ENCODE results near the gene MRAP2. TPM values are rescaled to one million over a fixed set of nuclear protein-coding genes. Genes with fewer than 3 reads are reported as not detected.

Gene MRAP2, protein sequence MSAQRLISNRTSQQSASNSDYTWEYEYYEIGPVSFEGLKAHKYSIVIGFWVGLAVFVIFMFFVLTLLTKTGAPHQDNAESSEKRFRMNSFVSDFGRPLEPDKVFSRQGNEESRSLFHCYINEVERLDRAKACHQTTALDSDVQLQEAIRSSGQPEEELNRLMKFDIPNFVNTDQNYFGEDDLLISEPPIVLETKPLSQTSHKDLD
- polyA plus RNA-seq (ENCODE audit: insufficient read length) = 3.2 TPM
- long read RNA-seq, donor 1, partial matches to known transcripts = 0 of 3 reads
- long read RNA-seq, donor 1, other reads (novel, unspliced or antisense) = 0 of 3 reads
- long read RNA-seq, donor 2, partial matches to known transcripts = 0 of 1 reads
- long read RNA-seq, donor 2, other reads (novel, unspliced or antisense) = 0 of 1 reads
- long read RNA-seq, donor 3 = 0 reads
- long read RNA-seq, donor 4 = 0 reads
- long read RNA-seq, donor 5 = 0 reads
- long read RNA-seq, donor 6 = 0 reads
- long read RNA-seq, donor 7, partial matches to known transcripts = 11 of 14 reads
- long read RNA-seq, donor 7, other reads (novel, unspliced or antisense) = 0 of 14 reads
- long read RNA-seq, donor 8 = 0 reads

DNA sequence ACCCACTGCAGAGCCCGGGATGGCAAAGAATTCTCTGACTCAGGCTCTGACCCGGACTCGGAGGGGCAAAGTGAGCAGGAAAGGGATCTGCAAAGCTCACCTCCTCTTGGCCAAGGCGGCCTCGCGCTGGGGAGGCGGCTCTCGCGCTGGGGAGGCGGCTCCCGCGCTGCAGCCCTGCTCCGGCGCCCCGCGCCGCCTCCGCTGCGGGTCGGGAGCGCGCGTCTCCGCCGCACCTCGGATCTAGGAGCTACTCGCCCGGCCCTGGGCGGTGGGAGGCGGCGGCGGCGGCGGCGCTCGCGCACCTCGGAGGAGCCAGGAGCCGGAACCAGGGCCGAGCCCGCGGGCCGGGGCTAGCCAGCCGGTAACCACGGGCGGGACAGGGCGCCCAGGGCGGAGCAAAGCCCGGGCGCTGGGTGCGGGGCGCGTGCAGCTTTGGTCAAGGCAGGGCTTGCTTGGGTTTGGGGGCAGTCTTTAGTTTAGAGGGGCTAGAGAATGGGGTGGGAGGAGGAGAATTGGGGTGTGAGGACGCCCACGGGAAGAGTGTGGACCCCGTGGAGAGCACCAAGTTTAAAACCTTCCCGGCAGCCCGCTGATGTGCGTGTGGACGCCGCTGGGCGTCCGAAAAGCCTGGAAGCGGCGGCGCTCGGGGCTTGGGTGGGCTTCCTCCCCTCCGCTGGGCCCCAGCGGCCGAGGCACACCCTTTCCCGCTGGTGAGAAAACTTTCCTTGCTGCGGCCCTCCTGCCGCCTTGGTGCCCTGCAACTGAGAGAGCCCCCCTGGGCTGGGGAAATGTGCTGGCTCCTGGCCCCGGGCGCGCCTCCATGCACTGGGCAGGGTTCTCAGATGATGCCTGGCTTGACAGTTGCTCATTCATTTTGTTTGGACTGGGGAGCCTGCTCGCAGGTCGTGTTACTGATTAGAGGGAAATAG is at the start of gene MRAP2:
TSS of gene MRAP2 (plus strand) at position 250 of the 929 bp plus-strand sequence. CDS start 21,547 bp downstream, outside the sequence.
- no peak for DNase-seq

DNA sequence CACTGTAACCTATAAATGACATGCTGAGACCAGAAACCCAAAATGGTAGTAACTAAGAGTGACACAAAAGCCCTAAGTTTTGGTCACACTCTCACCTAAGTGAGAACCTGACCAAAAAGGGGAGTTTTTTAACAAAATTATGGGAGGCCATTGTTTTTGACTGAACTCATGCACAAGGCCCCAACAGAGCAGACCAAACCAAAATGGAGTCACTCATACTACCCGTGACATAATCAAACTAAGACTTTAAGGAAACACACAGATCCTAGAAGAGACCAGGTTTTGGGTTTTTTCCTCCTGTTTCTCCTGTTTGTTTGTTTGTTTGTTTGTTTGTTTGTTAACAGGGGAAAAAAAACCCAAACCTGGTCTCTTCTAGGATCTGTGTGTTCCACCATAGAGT is 49.2 kb upstream of the MRAP2 start:
- no peak for DNase-seq

DNA sequence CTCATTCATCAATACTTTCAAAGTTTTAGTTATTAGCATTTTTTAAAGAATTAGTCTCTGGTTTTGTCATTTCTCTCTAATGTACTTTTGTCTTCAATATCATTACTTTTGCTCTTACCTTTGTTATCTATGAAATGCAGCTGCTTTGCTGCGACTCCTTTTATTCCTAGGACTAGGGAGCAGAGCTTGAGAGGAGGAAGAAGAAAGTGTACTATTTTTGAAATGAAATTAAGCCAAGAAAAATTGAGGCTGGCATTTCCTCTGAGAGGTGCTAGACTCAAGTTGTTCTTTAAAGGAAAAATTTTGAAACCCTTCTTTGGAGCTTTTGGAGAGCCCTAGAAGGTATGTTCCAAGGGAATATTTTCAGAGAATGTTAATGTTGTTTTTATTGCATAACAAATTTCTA is 48.3 kb upstream of the MRAP2 start:
- DNase-seq = no peak

DNA sequence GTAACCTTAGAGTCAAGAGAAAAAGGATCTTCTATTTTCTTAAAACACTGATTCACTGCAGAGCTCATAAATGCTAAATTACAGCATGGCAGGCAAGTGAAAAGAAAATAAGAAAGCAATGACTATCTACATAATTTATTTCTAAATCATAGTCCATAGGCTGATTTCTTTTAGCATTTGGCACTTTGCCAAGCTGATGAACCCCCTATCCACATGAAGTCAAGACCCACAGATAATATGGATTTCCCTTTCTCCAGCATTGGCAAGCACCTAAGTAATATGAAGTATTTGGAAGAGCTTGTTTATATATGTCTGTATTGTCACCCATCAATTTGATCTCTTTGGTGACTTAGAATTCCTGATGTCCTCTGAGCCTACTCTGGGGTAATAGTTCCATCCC is 47.9 kb upstream of the MRAP2 start:
- no peak for DNase-seq

DNA sequence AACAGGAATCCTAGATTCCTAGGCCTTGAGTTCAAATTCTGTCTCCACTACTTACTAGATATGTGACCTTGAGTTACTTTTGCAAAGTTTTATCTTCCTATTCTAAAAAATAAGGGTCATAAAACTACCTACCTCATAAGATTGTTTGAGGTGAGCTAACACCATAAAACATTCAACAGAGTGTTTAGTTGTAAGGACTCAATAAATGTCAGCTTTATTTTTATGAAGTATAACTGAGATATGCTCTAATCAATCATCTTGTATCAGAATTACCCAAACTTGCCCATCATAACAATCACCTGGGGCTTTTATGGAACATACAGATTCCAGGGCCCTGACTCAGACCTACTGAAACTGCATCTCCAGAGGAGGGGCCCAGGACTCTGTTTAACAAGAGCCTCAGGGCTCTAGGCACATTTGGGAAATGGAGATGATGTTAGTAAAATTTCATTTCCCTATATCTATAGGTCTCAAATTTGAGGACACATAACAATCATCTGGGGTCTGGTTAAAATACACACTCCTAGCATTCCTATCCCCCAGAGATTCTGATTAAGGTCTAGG is 35.5 kb upstream of the MRAP2 start:
- DNase-seq = no peak

DNA sequence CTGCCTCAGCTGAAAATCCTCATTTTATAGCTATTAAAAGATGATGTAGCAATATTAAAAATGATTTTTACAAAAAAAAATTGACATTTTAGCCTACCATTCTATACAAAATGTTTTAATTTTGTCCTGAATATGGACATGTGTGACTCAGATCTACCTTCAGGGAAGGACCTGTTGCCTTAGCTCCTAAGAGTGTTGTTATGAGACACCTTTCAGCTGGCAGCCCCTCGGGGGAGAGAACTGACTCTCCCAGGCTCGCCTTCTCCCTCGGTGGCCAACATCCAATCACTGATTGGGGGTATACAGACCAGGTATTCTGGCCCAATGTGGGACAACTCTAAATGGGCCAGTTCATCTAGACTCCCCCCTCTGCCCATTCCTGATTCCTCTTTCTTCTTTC is 32.5 kb upstream of the MRAP2 start:
- DNase-seq = no peak

DNA sequence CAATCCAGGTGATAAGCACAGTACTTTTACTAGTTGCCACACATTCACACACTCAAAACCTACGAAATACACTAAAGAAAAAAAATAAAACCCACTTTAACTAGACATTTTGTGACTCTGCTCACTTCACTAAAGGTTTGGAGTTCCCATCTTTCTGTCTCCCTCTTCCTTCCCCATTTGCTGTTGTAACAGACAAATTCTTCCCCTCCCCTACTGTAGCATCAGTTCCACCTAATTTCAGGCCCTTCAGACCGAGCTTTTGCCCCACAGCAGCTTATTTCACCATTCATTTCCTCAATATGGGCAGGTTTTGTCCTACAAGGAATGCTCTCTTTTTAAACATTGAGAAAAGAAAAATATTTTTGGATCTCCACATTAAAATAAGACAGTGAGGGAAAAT is 31.3 kb upstream of the MRAP2 start:
- no peak for DNase-seq

DNA sequence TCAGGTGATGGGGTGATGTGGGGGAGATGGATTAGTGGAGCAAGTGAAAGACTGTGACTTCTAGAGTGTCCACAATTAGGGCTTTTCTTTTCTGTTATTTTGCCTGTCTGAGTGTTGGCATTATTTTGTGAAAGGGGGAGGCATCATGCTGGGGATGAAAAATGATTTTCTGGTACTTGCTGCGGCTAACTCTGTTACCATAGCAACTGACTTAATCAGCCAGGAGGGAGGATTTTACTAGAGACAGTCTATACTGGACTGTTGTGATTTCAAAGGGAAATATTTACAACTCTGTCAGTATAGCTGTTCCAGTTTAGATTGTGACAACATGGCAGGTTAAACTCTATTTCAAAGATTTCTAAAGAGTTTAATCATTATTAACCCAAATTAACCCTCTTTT is 30.4 kb upstream of the MRAP2 start:
- DNase-seq = no peak

DNA sequence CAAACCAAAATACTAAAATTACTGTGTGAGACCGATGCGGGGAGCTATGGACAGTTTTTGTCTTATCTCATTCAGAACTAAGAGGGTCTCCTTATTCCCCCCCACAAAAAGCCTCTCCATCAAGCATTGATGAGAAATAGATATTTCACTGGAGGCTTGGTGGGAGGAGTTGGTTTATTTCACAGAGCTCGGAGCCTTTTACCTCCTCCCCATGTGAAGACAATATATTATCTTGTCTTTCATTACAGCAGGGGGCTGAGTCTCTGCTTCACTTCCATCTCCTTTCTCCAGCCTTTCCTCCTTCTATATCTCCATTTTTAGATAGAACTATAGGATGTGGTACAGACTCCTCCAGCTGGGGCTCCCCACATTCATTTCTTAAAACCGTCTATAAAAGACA is 29.9 kb upstream of the MRAP2 start:
- DNase-seq = no peak

DNA sequence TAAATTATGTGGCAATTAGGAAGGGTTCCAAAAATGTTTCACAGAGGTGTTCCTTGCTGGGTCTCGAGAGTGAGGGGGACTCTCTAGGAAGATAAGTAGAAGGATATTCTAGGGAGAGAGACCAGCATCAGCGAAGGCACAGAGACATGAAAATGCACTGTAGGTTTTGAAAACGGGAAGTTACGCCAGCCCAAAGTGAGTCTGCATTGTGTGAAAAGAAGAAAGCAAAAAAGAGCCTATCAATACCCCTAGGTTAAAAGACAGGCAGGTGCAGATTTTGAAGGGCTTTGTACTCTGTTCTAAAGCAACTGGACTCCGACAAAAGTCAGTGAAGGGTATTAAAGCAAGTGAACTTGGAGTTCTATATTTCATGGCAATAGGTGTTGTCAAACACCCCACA is 25.7 kb upstream of the MRAP2 start:
- no peak for DNase-seq

DNA sequence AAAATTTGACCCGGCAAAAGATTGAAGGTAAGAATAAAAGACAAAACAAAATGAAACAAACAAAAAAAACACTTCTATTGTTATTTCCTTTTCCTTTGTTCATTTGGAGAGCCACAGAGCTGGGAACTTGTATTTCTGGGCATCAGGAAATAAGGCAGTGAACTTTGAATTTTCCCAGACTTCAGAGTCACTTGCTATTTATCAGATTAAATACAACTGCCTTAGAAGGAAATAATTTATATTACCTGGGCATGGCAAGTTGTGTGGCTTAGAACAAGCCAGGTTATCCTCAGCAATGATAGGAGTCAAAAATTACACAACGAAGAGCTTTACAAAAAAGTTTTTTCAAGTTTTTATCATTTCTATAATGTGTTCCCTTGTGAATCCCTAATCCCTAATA is 20.2 kb upstream of the MRAP2 start:
- no peak for DNase-seq

DNA sequence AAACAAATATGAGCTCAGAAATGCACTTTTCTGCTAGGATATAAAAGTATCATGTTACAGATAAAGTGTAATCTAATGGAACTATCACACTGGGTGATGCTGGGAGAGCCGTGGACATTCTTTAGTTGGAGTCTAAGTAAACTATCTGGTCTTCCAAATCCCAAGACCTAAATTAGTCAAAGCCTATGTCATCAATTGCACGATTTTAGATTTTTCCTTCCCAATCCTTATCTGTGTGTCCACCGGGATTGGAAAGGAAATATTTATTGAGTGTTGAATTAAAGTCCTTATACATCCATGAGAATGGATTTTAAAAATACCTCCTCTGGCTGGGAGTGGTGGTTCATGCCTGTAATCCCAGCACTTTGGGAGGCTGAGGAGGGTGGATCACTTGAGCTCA is 19.6 kb upstream of the MRAP2 start:
- DNase-seq = no peak

DNA sequence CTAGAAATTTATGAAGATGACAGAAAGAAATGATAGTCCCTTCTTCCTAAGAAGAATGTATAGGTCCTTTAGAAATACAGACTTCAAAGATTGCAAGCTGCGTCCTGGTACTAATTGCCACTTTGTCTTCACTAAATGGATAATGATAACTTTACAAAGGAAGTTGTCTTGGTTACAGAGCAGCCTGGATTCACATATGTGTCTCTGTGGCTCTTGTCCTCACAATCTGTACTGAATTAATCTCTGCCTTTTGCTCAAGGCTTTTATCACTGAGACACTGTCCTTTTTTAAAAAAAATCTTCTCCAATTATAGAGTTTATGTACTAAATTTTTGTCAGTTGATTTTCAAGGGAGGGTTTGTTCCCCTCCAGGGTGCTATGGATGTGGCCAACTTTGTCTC is 17.5 kb upstream of the MRAP2 start:
- DNase-seq = no peak

DNA sequence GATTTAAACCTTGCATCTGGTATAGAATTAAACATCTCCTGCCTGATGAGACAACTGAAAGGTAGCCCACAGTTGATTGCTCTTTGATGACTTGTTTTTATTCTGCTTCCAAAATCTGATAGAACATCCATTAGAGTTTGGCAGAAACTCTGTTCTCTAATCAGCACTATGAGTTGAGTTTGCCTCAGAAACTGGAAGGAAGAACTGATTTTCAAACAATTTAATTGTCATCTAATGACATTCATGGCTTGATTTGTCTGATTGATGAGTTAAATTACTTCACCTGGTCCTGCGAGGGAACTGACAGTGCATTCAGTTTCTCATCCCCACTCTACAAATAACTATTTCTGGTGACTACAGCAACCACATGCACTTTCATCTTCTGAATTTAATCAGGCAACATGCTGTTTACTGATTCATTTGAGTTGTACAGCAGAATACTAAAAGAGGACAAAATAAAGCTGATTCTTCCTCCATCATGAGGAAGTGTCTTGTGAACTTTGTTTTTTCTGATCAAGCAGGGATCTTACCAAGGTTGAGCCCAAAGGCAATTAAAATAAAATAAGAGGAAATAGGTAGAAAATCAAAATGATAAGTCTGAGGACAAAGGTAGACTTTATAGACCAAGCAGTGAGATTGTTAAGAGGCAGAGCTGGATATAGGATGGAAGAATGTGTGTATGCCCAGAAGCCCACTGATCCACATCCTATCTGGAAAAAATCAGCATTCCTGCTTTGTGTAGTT is 15.7 kb upstream of the MRAP2 start:
- DNase-seq = no peak

DNA sequence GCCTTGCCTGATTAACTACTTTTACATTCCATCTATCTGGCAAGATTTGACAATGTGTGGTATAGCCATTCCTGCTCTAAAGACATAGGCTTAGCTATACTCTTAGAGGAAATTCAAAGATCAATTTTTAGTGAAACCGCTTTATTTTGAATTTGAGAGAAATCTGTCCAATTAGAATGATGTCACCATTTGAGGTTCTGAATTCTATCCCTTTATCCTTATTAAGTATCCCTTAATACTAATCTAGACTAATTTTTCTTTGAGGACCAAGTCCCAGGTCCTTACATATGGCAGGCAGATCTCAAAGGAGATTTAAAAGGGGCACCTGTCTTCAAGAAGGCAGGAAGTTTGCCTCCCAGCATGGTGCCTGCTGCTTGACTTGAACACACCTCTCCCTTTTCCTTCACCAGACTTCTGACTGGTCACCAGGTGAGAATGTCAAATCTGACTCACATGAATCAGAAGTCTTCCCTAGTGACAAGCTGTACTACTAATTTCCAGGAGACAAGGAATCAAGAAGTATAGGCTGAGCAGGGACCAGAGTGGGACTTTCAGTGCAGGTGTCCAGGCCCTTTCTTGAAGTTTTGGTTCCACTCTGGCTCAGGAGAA is 15.0 kb upstream of the MRAP2 start:
- no peak for DNase-seq

DNA sequence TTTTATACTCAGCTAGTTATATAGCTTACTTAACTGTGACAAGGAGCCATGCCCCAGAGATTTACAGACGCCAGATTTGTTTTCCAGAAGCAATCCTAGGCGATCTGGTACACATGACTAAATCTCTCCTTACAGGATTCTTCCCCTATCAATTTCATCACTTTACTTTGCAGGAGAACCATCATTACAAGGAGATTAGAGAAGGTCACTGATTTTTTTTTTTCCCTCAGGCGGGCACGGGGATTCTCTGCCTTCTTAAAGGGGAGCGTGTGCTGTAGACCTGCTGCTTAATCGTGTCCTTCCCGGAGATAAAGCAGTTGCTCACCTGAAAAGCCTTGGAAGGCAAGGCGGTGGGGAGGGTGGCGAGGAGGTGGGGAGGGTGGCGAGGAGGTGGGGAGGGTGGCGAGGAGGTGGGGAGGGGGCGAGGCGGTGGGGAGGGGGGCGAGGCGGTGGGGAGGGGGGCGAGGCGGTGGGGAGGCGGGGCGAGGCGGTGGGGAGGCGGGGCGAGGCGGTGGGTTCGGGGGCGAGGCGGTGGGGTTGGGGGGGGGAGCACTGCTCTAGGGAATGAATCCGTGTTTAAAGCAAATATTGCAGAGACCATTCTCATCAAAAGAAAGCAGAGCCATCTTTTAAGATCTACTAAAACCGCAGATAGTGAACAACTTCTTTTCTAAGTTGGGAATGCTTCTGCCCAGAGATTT is 14.3 kb upstream of the MRAP2 start:
- peak; percentile 46 for DNase-seq

DNA sequence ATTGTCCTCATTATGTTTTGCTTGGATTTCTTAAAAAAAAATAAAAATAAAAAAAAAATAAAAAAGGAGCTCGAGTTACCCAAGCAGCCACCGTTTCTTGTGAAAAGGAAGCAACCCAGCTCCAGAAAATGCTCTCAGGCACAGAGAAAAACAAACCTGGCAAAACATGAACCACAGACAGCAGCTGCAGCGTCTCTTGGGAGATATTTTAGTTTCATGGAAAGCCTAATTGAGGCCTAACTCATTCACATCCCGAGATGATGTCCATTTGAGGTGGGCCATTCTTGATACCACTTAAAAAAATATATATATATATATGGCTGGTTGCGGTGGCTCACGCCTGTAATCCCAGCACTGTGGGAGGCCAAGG is 13.7 kb upstream of the MRAP2 start:
- no peak for DNase-seq

DNA sequence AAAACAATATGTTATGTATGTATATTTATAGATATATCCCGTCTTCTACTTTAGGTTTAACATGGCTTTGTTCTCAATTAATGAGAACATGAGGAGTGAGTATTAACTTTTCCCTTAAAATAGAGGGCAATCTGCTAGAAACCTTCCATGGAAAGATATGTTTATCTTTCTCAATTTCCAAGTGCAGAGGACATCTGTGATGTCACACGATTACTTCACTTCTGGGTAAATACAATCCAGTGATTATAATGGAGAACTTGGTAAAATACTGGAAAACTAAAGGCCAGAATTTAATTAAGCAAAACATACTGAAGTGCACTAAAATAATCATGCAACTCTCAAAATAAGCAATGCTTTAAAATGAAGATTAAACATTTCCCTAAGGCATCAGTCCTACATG is 11.9 kb upstream of the MRAP2 start:
- no peak for DNase-seq

DNA sequence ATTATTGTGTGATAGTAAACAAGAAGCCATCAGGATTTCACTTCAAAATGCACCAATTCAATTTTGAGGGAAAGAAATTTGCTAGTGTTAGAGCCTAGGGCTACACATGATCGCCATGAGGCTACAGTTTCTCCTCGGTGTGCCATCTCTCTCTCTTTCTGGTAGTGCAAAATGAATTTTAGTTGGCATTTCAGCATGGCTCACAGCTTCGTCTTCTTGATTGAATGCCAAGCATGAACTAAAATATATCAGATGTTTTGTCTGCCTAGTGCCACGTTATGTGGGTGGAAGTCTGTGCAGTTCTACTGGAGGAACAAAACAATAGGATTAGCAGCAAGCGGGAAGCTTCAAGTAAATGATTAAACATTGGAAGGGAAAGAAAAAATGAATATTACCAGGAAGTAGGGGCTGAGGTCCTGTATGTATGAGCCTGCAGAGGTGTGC is 6.8 kb upstream of the MRAP2 start:
- DNase-seq = no peak

DNA sequence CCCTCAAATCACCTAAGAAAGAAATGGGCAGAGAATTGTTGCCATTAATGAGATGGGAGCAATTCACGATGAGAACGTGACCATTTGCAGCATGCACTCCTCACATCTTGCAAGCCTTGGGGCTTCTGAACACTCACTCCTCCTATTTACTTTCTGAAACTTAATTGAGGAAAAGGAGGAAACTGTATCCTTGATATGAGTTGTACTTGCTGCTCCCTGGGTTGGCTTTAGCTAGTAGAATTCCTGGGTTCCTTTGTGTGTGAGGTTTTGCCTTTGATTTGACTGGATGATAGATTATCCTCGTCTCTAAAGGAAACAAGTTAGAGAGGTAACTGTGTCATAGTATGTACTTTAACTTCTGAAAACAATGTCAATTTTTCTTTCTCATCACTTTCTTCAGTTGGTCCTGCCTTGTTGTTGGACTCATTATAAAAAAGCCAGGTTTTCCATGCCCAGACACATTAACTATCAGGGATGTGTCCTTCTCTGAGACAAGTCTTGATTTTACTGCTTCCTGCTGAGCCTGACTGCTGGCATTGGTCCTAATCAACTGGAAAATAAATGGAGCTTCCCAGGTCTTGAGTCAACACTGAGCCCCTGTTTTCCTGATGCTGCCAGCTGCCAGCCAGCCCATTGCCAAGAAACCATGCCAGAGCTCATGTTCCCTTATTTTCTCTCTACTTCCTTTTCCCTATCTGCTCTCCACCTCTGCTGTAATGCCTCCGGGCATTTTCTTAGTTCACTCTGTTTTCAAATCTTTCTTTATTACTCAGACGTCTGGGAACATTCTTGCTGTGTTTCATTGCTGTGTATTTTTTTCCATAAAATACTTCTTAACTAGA is 6.0 kb upstream of the MRAP2 start:
- no peak for DNase-seq

Measured in left kidney (tissue), 8 donors.